Activated CD8-positive, alpha-beta memory T cell treated with anti-CD3 and anti-CD28 coated beads, Interleukin-2, amount 50 U/mL, for 1 hour (primary cell): ENCODE results near the gene TRAF3IP1.
A peak's percentile ranks its signal among the peaks of the same experiment; 100 is the strongest.
"Not testable (repeated sequence)": the region's sequence is repeated elsewhere in the genome, so short reads cannot be mapped to it uniquely, and the experiment has no call there.

ENCODE experiments used
- DNase-seq: peaks from one replicate; pipeline ENCODE4 v3.0.0-alpha.2; 2020; ENCODE audit errors: extremely low read depth

TRAF3IP1 gene

GRCh38 chr2:238339814-238340213, 19.5 kb downstream of the TRAF3IP1 start:
- DNase-seq, result no peak

GRCh38 chr2:238341536-238341935, 21.2 kb downstream of the TRAF3IP1 start:
- no peak for DNase-seq

- no peak for DNase-seq
Measured at GRCh38 chr2:238344035-238344434, 23.7 kb downstream of the TRAF3IP1 start.

GRCh38 chr2:238344517-238344916, 24.2 kb downstream of the TRAF3IP1 start:
- DNase-seq, result no peak

GRCh38 chr2:238345297-238345968, 25.1 kb downstream of the TRAF3IP1 start:
- no peak for DNase-seq

GRCh38 chr2:238346544-238346943, 26.2 kb downstream of the TRAF3IP1 start:
- DNase-seq, result no peak

- DNase-seq, result no peak
Measured at GRCh38 chr2:238350150-238350897, 30.0 kb downstream of the TRAF3IP1 start.

GRCh38 chr2:238351315-238351714, 31.0 kb downstream of the TRAF3IP1 start:
- no peak for DNase-seq

- no peak for DNase-seq
Measured at GRCh38 chr2:238352361-238352760, 32.0 kb downstream of the TRAF3IP1 start.

- DNase-seq, result no peak
Measured at GRCh38 chr2:238358769-238359168, 38.5 kb downstream of the TRAF3IP1 start.

GRCh38 chr2:238359403-238359802, 39.1 kb downstream of the TRAF3IP1 start:
- DNase-seq, result no peak

- no peak for DNase-seq
Measured at GRCh38 chr2:238361877-238362276, 41.6 kb downstream of the TRAF3IP1 start.

- DNase-seq, result no peak
Measured at GRCh38 chr2:238362626-238363025, 42.3 kb downstream of the TRAF3IP1 start.

- no peak for DNase-seq
Measured at GRCh38 chr2:238369591-238370040, 49.3 kb downstream of the TRAF3IP1 start.

- no peak for DNase-seq
Measured at GRCh38 chr2:238370094-238370822, 49.9 kb downstream of the TRAF3IP1 start.

GRCh38 chr2:238370823-238371372, 50.6 kb downstream of the TRAF3IP1 start:
- DNase-seq, result peak; percentile 11

- DNase-seq, result not testable (repeated sequence)
Measured at GRCh38 chr2:238372277-238372676, 52.0 kb downstream of the TRAF3IP1 start.

- no peak for DNase-seq
Measured at GRCh38 chr2:238376884-238377391, 56.6 kb downstream of the TRAF3IP1 start.

GRCh38 chr2:238378230-238379095, 58.1 kb downstream of the TRAF3IP1 start:
- DNase-seq, result no peak

GRCh38 chr2:238379096-238379810, 58.9 kb downstream of the TRAF3IP1 start:
- no peak for DNase-seq
